Keratinocyte (primary cell): ENCODE results near the gene HOXD11.

Experiments
- EZH2 ChIP-seq: IDR thresholded peaks from one replicate; pipeline ENCODE4 v1.6.1; 2012; ENCODE audit warnings: inconsistent platforms, mild to moderate bottlenecking, low read length, moderate library complexity
- TF ChIP-seq, protein P1 (sequence below), 3 experiments: IDR thresholded peaks in 1 of 3; conservative IDR thresholded peaks in 1 of 3; optimal IDR thresholded peaks in 1 of 3; 2 replicates in 2 of 3; 3 replicates in 1 of 3; pipeline versions ENCODE3 to v1.5.1; 2011; ENCODE audit warnings: low read length in 3 of 3, mild to moderate bottlenecking in 3 of 3, moderate library complexity in 2 of 3, control low read depth in 1 of 3, inconsistent platforms in 1 of 3; ENCODE audit not compliant: insufficient read depth in 2 of 3; ENCODE audit errors: extremely low read depth in 1 of 3

GRCh38 chr2:176079831-176080539 is 27.1 kb upstream of the HOXD11 start:
- TF ChIP-seq, protein P1, sequence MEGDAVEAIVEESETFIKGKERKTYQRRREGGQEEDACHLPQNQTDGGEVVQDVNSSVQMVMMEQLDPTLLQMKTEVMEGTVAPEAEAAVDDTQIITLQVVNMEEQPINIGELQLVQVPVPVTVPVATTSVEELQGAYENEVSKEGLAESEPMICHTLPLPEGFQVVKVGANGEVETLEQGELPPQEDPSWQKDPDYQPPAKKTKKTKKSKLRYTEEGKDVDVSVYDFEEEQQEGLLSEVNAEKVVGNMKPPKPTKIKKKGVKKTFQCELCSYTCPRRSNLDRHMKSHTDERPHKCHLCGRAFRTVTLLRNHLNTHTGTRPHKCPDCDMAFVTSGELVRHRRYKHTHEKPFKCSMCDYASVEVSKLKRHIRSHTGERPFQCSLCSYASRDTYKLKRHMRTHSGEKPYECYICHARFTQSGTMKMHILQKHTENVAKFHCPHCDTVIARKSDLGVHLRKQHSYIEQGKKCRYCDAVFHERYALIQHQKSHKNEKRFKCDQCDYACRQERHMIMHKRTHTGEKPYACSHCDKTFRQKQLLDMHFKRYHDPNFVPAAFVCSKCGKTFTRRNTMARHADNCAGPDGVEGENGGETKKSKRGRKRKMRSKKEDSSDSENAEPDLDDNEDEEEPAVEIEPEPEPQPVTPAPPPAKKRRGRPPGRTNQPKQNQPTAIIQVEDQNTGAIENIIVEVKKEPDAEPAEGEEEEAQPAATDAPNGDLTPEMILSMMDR (optimal IDR thresholded peaks at IDR 0.05 in 1 of 3, IDR thresholded peaks at IDR 0.05 in 1 of 3, conservative IDR thresholded peaks at IDR 0.05 in 1 of 3; ENCODE audit: extremely low read depth in 1 of 3, insufficient read depth in 2 of 3, low read length in 3 of 3), result peak; percentile 32 to 66 (median 52)
- no peak for TF ChIP-seq EZH2
